A549 (cell line): ENCODE data around the gene MX2.

Experiments
- CTCF ChIP-seq: fragments of >200 bp; sonication (Bioruptor Twin); formaldehyde crosslinking; IDR thresholded peaks from 3 replicates; pipeline ENCODE4 v1.5.1; 2016
- HOXA7 ChIP-seq: fragments of 250-450 bp; sonication (Bioruptor Pico); IDR thresholded peaks from 2 replicates; pipeline ENCODE4 v1.5.0; 2020; ENCODE audit warnings: mild to moderate bottlenecking, moderate library complexity
- NFE2L2 ChIP-seq: fragments of 150-350 bp; conservative IDR thresholded peaks from 2 replicates; pipeline ENCODE4 v1.6.1; 2014; ENCODE audit warnings: low read length
- POLR2A ChIP-seq: IDR thresholded peaks from 2 replicates; pipeline ENCODE4 v1.6.1; 2012; ENCODE audit warnings: mild to moderate bottlenecking, low read length
- REST ChIP-seq: fragments of 200-600 bp; sonication (generic); IDR thresholded peaks from 2 replicates; pipeline ENCODE4 v1.6.1; 2016; ENCODE audit warnings: antibody characterized with exemption, mild to moderate bottlenecking, moderate library complexity
- ZFP36 ChIP-seq: fragments of 450-650 bp; IDR thresholded peaks from 2 replicates; pipeline ENCODE4 v1.6.1; 2014; ENCODE audit warnings: borderline replicate concordance; ENCODE audit not compliant: partially characterized antibody

GRCh38 chr21:41445465-41445862 lies 83.6 kb downstream of the MX2 start:
- TF ChIP-seq POLR2A (no peak), CTCF (no peak), HOXA7 (CRISPR knock-in tag) (no peak), REST (no peak), ZFP36 (no peak), NFE2L2 (no peak)
